ENCODE data around the gene MYO1D.

- TF ChIP-seq ZBED4 (CRISPR knock-in tag; IDR thresholded peaks at IDR 0.05; ENCODE audit: borderline replicate concordance) (no peak), SRSF1 (optimal IDR thresholded peaks at IDR 0.05; ENCODE audit: low read depth, low read length) (no peak), HDAC2 (CRISPR knock-in tag; IDR thresholded peaks at IDR 0.05) (no peak), ZNF232 (CRISPR knock-in tag; IDR thresholded peaks at IDR 0.05; ENCODE audit: borderline replicate concordance) (no peak), SAP130 (CRISPR knock-in tag; IDR thresholded peaks at IDR 0.05; ENCODE audit: low read depth) (no peak), POLR2AphosphoS5 (IDR thresholded peaks at IDR 0.05; ENCODE audit: low read depth, low read length) (no peak), JUND (CRISPR knock-in tag; IDR thresholded peaks at IDR 0.05) (no peak)
- TF ChIP-seq, protein P1, sequence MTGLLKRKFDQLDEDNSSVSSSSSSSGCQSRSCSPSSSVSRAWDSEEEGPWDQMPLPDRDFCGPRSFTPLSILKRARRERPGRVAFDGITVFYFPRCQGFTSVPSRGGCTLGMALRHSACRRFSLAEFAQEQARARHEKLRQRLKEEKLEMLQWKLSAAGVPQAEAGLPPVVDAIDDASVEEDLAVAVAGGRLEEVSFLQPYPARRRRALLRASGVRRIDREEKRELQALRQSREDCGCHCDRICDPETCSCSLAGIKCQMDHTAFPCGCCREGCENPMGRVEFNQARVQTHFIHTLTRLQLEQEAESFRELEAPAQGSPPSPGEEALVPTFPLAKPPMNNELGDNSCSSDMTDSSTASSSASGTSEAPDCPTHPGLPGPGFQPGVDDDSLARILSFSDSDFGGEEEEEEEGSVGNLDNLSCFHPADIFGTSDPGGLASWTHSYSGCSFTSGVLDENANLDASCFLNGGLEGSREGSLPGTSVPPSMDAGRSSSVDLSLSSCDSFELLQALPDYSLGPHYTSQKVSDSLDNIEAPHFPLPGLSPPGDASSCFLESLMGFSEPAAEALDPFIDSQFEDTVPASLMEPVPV (CRISPR knock-in tag; IDR thresholded peaks at IDR 0.05) = no peak
These were observed 28.9 kb downstream of the MYO1D start for GRCh38 chr17:32847977-32848376.

Data from HepG2 (cell line).